Activated T-helper 1 cell treated with anti-CD3 and anti-CD28 coated beads, Interleukin-12 subunit alpha, Interleukin-12 subunit beta, Interleukin-2, Interleukin-4 antibody, amounts not matched to agents 30 ng/mL and 10 ng/mL and 1 ng/mL, durations not matched to agents 14 hours and 24 hours and 36 hours (primary cell): ENCODE measurements around the gene PRELP. TPM values are rescaled to one million over a fixed set of nuclear protein-coding genes. Genes with fewer than 3 reads are reported as not detected.
"Not testable (repeated sequence)": the region's sequence is repeated elsewhere in the genome, so short reads cannot be mapped to it uniquely, and the experiment has no call there.

ENCODE experiments used
- DNase-seq: peaks from one replicate; pipeline ENCODE4 v3.0.0; 2021; ENCODE audit warnings: low spot score
- H3K27ac Mint-ChIP-seq: one replicate; pipeline ENCODE4 v1.8.0; 2021; ENCODE audit warnings: mild to moderate bottlenecking, mixed read lengths
- H3K27me3 Mint-ChIP-seq: one replicate; pipeline ENCODE4 v1.8.0; 2022; ENCODE audit warnings: mild to moderate bottlenecking, moderate library complexity, mixed read lengths; ENCODE audit not compliant: insufficient read depth
- H3K36me3 Mint-ChIP-seq: one replicate; pipeline ENCODE4 v1.8.0; 2021; ENCODE audit warnings: low read depth, mixed read lengths
- H3K4me1 Mint-ChIP-seq: one replicate; pipeline ENCODE4 v1.8.0; 2021; ENCODE audit warnings: low read depth, mixed read lengths
- H3K4me3 Mint-ChIP-seq: one replicate; pipeline ENCODE4 v1.8.0; 2021; ENCODE audit warnings: mild to moderate bottlenecking, moderate library complexity, mixed read lengths
- H3K9me3 Mint-ChIP-seq: one replicate; pipeline ENCODE4 v1.8.0; 2021; ENCODE audit warnings: mixed read lengths
- intact Hi-C: fragments of 100-400 bp; cut with micrococcal nuclease; formaldehyde crosslinking; loops from one replicate; pipeline ENCODE4 v1.15.1; 2024
- total RNA-seq: library from RNA; stranded (reverse); gene quantifications from 2 replicates; pipeline ENCODE4 v1.2.3, GENCODE V29; 2022

The PRELP gene
- total RNA-seq, 1 donor from 2014 or later: not detected

- Mint-ChIP-seq H3K9me3 (no peaks in the 10 kb centered on the region), H3K4me1 (peaks cover 21% of the 10 kb centered on the region), H3K36me3 (peaks cover 1% of the 10 kb centered on the region), H3K4me3 (no peak overlapping the region), H3K27ac (no peak overlapping the region), H3K27me3 (no peaks in the 10 kb centered on the region)
- no peak for DNase-seq
- intact Hi-C loops: no loop called here
These were observed 42.0 kb downstream of the PRELP start for GRCh38 chr1:203517426-203518110.

- DNase-seq, H3K36me3 Mint-ChIP-seq, H3K27ac Mint-ChIP-seq, intact Hi-C loops, H3K27me3 Mint-ChIP-seq, H3K9me3 Mint-ChIP-seq, H3K4me3 Mint-ChIP-seq: not testable (repeated sequence)
- H3K4me1 Mint-ChIP-seq: peaks cover 15% of the 10 kb centered on the region
These were observed 42.5 kb downstream of the PRELP start for GRCh38 chr1:203518139-203518538.

GRCh38 chr1:203518541-203518940 is 42.9 kb downstream of the PRELP start:
- Mint-ChIP-seq H3K4me3 (no peak overlapping the region), H3K27me3 (no peaks in the 10 kb centered on the region), H3K27ac (no peak overlapping the region), H3K36me3 (no peaks in the 10 kb centered on the region), H3K4me1 (peaks cover 11% of the 10 kb centered on the region), H3K9me3 (no peaks in the 10 kb centered on the region)
- intact Hi-C loops: no loop called here
- no peak for DNase-seq

- Mint-ChIP-seq H3K27me3 (no peaks in the 10 kb centered on the region), H3K27ac (no peak overlapping the region), H3K36me3 (no peaks in the 10 kb centered on the region), H3K4me1 (peaks cover 4% of the 10 kb centered on the region), H3K9me3 (no peaks in the 10 kb centered on the region), H3K4me3 (no peak overlapping the region)
- intact Hi-C loops: no loop called here
- no peak for DNase-seq
These were observed 43.6 kb downstream of the PRELP start for GRCh38 chr1:203519053-203519840.

GRCh38 chr1:203519896-203520295 is 44.3 kb downstream of the PRELP start:
- Mint-ChIP-seq H3K9me3 (no peaks in the 10 kb centered on the region), H3K27me3 (no peaks in the 10 kb centered on the region), H3K4me1 (no peaks in the 10 kb centered on the region), H3K4me3 (no peak overlapping the region), H3K36me3 (no peaks in the 10 kb centered on the region), H3K27ac (no peak overlapping the region)
- no peak for DNase-seq
- intact Hi-C loops: no loop called here

- Mint-ChIP-seq H3K9me3 (no peaks in the 10 kb centered on the region), H3K27ac (no peak overlapping the region), H3K4me3 (no peak overlapping the region), H3K27me3 (no peaks in the 10 kb centered on the region), H3K36me3 (no peaks in the 10 kb centered on the region), H3K4me1 (no peaks in the 10 kb centered on the region)
- DNase-seq: no peak
- intact Hi-C loops: no loop called here
These were observed 44.7 kb downstream of the PRELP start for GRCh38 chr1:203520315-203520714.

GRCh38 chr1:203521074-203521794 is 45.6 kb downstream of the PRELP start:
- Mint-ChIP-seq H3K36me3 (no peaks in the 10 kb centered on the region), H3K4me3 (no peak overlapping the region), H3K27ac (no peak overlapping the region), H3K27me3 (no peaks in the 10 kb centered on the region), H3K9me3 (no peaks in the 10 kb centered on the region), H3K4me1 (no peaks in the 10 kb centered on the region)
- no peak for DNase-seq
- intact Hi-C loops: no loop called here

- Mint-ChIP-seq H3K36me3 (no peaks in the 10 kb centered on the region), H3K4me1 (peaks cover under 1% of the 10 kb centered on the region), H3K9me3 (no peaks in the 10 kb centered on the region), H3K4me3 (no peak overlapping the region), H3K27ac (no peak overlapping the region), H3K27me3 (no peaks in the 10 kb centered on the region)
- intact Hi-C loops: no loop called here
- DNase-seq: no peak
These were observed 46.2 kb downstream of the PRELP start for GRCh38 chr1:203521812-203522211.

- intact Hi-C loops: no loop called here
- Mint-ChIP-seq H3K4me3 (no peak overlapping the region), H3K27me3 (no peaks in the 10 kb centered on the region), H3K36me3 (no peaks in the 10 kb centered on the region), H3K4me1 (peaks cover 4% of the 10 kb centered on the region), H3K9me3 (no peaks in the 10 kb centered on the region), H3K27ac (no peak overlapping the region)
- DNase-seq: no peak
These were observed 46.6 kb downstream of the PRELP start for GRCh38 chr1:203522237-203522636.

- Mint-ChIP-seq H3K27ac (no peak overlapping the region), H3K27me3 (no peaks in the 10 kb centered on the region), H3K36me3 (no peaks in the 10 kb centered on the region), H3K9me3 (no peaks in the 10 kb centered on the region), H3K4me1 (peaks cover 4% of the 10 kb centered on the region), H3K4me3 (no peak overlapping the region)
- intact Hi-C loops: no loop called here
- DNase-seq: no peak
These were observed 48.1 kb downstream of the PRELP start for GRCh38 chr1:203523667-203524066.

GRCh38 chr1:203524152-203524551 is 48.5 kb downstream of the PRELP start:
- Mint-ChIP-seq H3K9me3 (no peaks in the 10 kb centered on the region), H3K27ac (no peak overlapping the region), H3K27me3 (no peaks in the 10 kb centered on the region), H3K4me3 (no peak overlapping the region), H3K4me1 (peaks cover 4% of the 10 kb centered on the region), H3K36me3 (no peaks in the 10 kb centered on the region)
- intact Hi-C loops: no loop called here
- DNase-seq: no peak

- Mint-ChIP-seq H3K27ac (no peak overlapping the region), H3K27me3 (no peaks in the 10 kb centered on the region), H3K36me3 (no peaks in the 10 kb centered on the region), H3K9me3 (no peaks in the 10 kb centered on the region), H3K4me1 (peaks cover 4% of the 10 kb centered on the region), H3K4me3 (no peak overlapping the region)
- intact Hi-C loops: no loop called here
- no peak for DNase-seq
These were observed 49.2 kb downstream of the PRELP start for GRCh38 chr1:203524824-203525223.

- Mint-ChIP-seq H3K4me1 (peaks cover 4% of the 10 kb centered on the region), H3K4me3 (no peak overlapping the region), H3K36me3 (no peaks in the 10 kb centered on the region), H3K27ac (no peak overlapping the region), H3K27me3 (no peaks in the 10 kb centered on the region), H3K9me3 (no peaks in the 10 kb centered on the region)
- intact Hi-C loops: no loop called here
- no peak for DNase-seq
These were observed 50.1 kb downstream of the PRELP start for GRCh38 chr1:203525685-203526084.
